ENCODE data around the gene GOT1.
A peak's percentile ranks its signal among the peaks of the same experiment; 100 is the strongest.

GOT1 gene

DNA sequence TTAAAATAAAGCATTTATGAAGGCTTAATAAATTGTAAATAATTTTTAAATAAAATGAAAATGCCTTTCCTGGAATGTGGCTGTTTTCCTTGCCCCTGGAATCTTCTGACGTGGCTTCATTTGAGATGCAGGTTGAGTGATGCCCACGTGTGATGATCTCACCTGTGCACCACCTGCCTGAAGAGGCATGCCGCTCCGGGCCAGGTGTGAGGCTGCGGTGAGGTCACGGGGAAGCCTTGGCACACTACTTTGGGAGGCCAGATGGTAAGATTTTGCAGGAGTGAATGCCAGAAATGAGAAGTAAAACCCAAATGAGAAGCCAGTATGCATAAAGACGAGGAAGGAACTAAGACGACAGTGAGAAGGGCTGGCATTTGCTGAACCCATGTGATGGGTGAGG is 36.2 kb downstream of the GOT1 start:
- DNase-seq = peak; percentile 46

DNA sequence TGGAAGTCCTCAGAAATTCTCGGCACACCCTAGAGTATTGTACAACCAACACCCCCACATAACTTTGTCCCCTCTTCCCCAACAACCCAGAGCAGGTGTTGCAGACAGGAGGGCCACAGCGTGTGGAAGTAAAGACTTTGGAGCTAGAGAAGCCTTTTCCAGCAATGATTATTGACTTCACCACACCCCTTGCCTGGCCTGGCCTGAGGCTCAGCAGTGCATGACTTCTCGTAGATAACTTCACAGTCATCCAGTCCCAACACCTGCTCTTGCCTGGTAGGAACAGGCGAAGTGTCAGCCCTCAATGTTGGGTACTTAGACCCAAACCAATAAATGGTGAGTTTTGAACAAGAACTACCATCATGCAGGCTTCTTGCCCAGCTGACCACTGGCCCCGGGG is 36.7 kb downstream of the GOT1 start:
- DNase-seq = no peak

GRCh38 chr10:99393036-99393435 is 37.4 kb downstream of the GOT1 start:
- no peak for DNase-seq

DNA sequence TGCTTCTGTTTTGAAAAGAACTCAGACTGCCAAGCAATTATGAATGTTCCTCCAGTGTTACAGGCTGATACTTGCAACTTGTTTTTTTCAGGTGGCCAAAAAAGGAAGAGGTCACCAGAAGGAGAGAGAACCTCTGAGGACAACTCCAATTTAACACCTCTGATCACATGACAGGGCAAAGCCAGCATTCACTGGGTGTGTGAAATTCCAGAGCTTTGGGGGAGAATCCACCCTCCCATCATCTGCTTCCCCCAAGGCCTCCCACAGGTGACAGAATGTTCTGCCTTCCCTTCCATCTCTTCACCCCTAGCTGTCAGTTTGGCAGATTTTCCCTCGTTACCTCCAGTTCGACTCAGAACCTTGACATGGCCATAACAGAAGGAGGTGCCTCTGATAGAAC is 39.1 kb downstream of the GOT1 start:
- DNase-seq = no peak

DNA sequence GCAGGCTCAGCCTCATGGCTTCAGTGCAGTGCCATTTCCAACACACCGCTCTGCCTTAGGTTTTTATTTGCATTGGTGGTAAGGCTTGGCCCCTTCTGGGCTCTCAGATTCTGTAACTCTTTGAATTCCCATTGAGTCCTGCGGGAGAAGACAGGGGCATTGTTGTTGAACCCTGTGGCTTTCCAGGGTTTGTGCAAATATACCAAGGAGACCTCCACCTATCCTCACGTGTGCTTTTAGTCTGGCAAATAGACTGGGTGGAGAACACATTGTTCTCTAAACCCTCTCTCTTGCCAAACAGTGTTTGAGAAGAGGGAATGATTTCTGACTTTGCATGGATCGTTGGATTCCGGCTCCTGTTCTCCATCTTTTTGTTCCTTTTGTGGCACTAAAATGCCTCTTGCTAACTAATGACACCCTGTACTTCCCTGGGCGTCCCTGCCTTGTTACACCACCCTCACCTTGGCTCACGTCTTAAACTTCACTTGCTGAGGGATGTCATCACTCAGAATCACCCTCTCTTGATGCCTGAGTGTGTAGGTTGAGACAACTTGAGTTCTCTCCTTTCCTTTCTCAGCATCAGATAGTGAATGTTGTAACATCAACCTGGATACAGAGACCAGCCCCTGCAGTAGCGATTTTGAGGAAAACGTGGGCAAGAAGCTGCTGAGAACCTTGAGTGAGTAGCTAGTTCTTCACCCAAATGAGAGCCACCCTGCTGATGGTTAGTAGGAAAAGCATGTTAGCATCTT is 40.5 kb downstream of the GOT1 start:
- DNase-seq = no peak

DNA sequence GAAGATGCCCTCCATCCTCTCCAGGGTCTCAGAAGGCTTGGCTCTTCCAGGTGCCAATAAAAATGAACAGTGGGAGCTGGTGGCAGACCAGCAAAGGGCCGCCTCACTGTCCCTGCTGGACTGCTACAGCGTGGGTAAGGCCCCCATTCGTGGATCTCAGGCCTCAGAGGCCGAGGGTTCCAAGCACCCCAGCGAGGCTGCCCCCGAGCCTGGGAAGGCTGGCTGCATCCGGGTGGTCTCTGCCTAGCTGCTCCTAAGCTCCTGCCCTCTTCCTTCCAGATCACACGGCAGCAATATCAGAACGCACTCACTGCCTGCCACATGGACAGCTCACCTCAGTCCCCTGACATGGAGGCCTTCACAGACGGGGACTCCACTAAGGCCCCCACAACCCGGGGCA is 42.9 kb downstream of the GOT1 start:
- DNase-seq = no peak

DNA sequence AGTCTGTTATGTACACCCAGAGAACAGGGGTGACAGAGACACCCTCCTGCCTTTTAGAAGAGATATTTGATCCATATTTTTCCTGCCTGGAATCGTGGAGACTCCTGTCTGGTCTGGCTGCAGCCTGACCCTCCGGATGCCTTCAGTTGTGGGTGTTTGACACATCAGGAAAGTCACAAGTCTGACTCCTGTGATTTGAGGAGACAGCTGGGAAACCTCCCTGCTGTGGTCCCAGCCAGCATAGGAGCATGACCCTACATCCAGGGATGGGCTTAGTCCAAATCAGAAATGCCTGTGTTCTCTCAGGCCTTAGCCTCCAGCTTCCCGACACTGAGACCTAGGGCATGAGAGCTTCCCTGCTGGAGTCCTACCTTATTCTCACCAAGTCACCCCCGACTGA is 43.4 kb downstream of the GOT1 start:
- DNase-seq = no peak

DNA sequence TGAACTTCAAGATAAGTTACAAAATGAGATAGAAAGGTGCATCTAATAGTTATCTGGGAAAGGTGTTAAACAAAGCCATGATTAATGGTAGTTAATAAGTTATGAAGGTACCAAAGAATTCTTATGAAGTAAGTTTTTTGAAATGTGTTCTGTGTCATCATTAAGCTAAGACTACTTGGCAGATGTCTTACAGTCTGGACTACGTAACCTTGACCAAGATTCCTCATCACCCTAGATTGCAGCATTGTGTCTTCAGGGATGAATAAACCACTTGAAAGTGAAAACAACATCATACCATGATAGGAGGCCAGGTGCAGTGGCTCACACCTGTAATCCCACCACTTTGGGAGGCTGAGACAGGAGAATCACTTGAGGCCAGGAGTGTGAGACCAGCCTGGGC is 48.2 kb downstream of the GOT1 start:
- DNase-seq = no peak

- no peak for DNase-seq
These were observed 55.0 kb downstream of the GOT1 start for GRCh38 chr10:99375426-99375825.

- no peak for DNase-seq
These were observed 55.5 kb downstream of the GOT1 start for GRCh38 chr10:99374972-99375371.

- DNase-seq = no peak
These were observed 55.9 kb downstream of the GOT1 start for GRCh38 chr10:99374526-99374925.

DNA sequence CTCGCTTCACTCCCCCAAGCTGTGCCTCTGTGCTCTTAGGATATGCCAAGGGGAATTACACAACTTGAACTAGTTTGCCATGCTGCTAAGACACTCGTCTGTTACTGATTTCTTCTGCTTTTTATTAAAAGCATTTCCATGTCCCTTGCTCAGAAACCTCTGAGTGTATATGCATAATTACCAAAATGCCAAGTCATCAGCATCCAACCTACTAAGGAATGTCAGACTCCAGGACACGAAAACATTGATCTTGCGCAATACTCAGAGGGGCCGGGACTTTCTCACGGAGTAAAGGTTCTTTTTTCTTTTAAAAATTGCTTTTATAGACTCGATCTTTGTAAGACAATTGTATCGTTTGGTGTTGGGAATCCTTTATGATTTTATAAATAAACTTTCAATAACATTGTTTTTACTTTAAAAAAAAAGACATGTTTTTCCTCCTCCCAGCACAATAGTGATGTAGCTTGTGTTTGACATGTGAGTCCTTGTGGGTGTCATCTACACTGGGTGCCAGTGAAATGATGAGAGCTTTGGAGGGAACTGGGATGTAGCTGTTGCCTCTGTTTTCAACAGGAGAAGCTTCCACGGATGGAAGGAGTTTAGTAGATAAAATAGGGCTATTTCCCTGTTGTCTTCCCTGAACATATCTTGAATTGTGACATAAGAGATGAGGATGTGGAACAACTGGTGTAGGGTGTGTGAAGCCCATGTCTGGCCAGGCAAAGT is 57.7 kb downstream of the GOT1 start:
- no peak for DNase-seq

DNA sequence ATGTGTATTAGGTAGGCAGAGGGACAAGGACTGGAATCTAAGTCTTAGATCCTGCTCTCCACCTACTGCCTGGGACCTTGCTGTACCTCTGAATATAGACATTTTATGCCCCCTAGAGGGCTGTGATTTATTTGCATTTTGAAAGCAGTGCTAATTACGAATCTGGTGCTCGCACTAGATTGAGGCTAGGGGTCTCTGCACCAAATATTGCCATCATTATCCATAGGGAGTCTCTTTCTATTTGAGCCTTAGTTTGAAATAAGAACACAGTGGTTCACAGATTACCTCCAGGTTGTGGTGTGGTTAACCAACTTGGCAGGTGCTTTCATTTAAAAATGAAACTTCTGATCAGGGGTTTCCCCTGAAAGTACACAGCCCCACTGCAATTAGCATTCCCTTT is 59.4 kb downstream of the GOT1 start:
- no peak for DNase-seq

DNA sequence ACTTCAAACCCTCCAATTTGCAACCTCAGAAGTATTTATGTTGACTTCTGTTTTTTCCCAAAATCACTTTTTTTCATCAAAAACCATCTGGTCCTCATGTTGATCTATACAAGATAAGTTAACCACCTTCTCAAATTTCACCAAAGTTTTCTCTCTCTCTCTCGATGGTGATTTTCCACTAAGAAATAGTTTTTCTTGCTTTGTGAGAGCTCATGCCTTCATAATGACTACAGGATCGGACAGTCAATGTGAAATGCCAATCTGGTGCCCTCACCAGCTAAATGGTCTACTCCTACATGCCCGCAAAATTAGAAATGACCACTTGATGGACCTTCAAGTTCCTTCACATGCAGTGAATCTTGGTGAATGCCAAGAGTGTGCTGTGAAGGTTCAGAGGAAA is 60.9 kb downstream of the GOT1 start:
- DNase-seq = no peak

- DNase-seq = no peak
These were observed 61.3 kb downstream of the GOT1 start for GRCh38 chr10:99369126-99369525.

GRCh38 chr10:99368646-99369045 is 61.8 kb downstream of the GOT1 start:
- no peak for DNase-seq

GRCh38 chr10:99366666-99367065 is 63.8 kb downstream of the GOT1 start:
- DNase-seq = no peak

- no peak for DNase-seq
These were observed 64.7 kb downstream of the GOT1 start for GRCh38 chr10:99365736-99366135.

DNA sequence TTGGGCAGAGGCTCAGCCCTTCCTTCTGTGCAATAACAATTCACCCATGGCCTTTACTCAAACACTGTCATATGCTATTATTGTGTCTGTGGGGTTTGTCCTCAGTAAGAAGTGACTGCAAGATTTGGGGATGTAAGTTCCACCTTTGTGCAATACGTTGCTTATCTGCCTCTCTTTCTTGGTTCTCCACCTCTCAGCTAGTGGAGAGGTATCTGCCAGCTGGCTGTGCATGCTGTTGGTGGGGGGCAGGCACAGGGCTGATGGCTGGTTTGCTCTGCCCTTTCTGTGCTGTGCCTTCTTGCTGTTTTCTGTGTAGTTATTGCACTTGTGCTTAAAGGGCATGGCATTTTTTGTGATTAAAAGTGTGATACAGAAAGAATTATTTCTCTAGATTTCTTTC is 65.1 kb downstream of the GOT1 start:
- DNase-seq = no peak

GRCh38 chr10:99364125-99364524 is 66.3 kb downstream of the GOT1 start:
- no peak for DNase-seq

- no peak for DNase-seq
These were observed 69.5 kb downstream of the GOT1 start for GRCh38 chr10:99360934-99361333.

GRCh38 chr10:99358101-99358500 is 72.3 kb downstream of the GOT1 start:
- DNase-seq = no peak

DNA sequence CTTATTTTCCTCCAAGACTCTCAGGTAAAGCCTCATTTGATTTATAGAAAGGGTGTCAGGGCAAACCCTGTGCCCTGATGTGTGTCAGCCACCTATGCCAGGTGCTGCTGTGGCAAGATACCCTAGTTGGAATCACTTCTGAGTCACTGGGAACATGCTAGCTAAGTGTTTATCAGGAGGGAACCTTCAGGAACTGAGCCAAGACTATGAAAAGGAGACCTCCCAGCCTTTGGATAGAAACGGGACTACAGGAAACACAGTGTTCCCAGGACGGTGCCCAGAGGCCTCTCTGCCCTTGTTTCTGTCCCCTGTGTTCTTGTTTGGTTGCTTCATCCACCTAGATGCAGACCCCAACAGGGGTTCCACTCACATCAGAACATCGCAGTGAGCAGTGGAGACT is 72.7 kb downstream of the GOT1 start:
- no peak for DNase-seq

GRCh38 chr10:99353182-99353581 is 77.2 kb downstream of the GOT1 start:
- no peak for DNase-seq

DNA sequence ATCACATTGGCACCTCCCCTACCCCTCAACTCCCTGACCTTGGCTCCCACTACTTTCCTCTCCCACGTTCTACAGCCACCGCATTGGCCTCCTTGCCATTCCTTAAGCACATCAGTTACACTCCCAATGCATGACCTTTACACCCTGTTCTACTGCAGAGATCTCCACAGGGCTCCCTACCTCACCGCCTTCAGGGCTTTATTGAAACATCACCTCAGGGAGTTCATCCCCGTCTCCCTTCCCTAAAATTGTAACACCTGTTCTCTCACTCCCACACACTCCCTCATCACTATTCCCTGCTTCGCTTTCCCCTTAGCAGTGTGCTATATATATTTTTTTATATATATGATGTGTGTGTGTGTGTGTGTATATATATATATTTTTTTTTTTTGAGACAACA is 82.8 kb downstream of the GOT1 start:
- no peak for DNase-seq

Measured in NCI-H1105 (cell line).